Embryonic facial prominence (tissue), 1 donor: Measurements from ENCODE around the gene ABTB2.

Experiments used
- DNase-seq: peaks from one replicate; pipeline ENCODE4 v3.0.0-alpha.2; 2016; ENCODE audit errors: extremely low spot score

The ABTB2 gene

GRCh38 chr11:34360046-34360445, 2.2 kb upstream of the ABTB2 start:
- no peak for DNase-seq

GRCh38 chr11:34359548-34359891, 1.7 kb upstream of the ABTB2 start:
- no peak for DNase-seq

- DNase-seq = peak; percentile 61
Measured at GRCh38 chr11:34358728-34359547, 1.1 kb upstream of the ABTB2 start.

- DNase-seq = no peak
Measured at GRCh38 chr11:34358258-34358727, 483 bp upstream of the ABTB2 start.

DNA sequence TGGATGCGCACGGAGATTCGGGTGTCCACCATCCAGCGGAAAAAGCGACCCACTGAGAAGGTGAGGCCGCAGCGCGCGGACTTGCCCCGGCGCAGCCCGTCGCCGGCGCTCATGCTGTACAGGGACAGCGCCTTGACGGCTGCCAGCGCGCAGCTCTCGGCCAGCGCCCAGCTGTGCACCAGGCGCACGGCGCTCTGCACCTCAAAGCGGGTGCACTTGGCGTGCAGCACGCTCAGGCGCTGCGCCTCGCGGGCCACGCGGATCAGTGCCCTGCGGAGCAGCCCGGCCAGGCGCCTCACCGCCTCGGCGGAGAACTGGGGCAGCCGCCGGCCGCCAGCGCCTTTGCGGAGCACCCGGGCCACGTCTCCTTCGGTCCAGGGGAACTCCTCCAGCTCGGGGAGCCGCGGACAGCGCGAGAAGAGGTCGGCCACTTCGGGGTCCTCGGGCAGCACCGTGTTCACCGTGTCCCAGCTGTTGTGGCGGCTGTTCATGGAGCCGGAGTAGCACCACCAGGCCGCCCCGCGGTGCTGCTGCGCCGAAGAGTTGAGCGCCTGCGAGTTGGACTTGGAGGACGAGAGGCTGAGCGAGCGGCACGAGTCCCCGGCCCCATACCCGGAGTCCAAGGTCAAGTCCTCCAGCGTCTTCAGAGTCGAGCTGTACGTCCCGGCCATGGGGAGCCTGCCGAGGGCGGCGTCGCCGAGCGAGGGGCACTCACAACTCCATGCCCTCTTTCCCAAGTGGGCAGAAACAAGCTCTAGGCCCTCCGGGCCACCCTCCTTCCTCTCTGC, 703 bp downstream of the ABTB2 start:
- DNase-seq = no peak

- DNase-seq = no peak
Measured at GRCh38 chr11:34356576-34356912, 1.3 kb downstream of the ABTB2 start.

- no peak for DNase-seq
Measured at GRCh38 chr11:34356130-34356529, 1.7 kb downstream of the ABTB2 start.

GRCh38 chr11:34355726-34356125, 2.1 kb downstream of the ABTB2 start:
- DNase-seq = no peak

- no peak for DNase-seq
Measured at GRCh38 chr11:34354782-34355181, 3.0 kb downstream of the ABTB2 start.

GRCh38 chr11:34353881-34354280, 3.9 kb downstream of the ABTB2 start:
- DNase-seq = no peak

GRCh38 chr11:34351687-34352469, 5.9 kb downstream of the ABTB2 start:
- no peak for DNase-seq

GRCh38 chr11:34351051-34351450, 6.8 kb downstream of the ABTB2 start:
- DNase-seq = no peak

DNA sequence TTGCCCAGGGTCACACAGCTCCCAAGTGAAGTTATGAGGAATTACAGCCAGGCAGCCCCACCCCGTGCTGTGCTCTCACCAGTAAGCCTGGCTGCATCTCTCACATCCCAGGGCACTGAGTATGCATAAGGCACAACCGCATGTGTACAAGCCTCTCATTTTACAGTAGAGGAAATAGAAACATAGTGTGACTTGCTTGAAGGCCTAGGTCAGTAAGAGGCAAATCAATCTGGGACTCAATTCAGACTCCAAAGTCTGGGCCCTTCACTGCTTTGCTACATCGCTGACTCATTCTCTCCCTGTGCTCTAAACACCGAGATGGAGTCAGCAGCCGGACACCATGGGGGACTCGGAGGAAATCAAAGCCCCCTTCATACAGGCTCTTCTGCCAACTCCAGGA, 7.9 kb downstream of the ABTB2 start:
- DNase-seq = no peak

DNA sequence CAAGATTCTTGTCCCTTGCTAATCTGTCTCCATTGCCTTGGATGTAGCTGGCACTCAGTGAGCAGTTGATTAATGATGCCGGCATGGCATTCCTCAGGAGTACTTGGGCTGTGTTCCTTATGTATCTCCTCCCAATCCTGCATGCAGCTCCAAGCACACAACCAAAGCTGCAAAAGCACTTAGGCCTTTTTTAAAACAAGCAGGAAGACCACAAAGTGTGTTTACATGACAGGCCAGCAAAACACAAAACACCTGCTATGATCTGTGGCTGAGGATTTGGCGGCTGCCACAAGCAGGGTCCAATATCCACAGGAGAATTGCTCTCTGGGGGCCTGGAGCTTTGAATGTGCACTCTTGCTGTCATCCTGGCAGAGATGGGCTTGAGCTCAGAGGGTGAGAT, 8.9 kb downstream of the ABTB2 start:
- no peak for DNase-seq

DNA sequence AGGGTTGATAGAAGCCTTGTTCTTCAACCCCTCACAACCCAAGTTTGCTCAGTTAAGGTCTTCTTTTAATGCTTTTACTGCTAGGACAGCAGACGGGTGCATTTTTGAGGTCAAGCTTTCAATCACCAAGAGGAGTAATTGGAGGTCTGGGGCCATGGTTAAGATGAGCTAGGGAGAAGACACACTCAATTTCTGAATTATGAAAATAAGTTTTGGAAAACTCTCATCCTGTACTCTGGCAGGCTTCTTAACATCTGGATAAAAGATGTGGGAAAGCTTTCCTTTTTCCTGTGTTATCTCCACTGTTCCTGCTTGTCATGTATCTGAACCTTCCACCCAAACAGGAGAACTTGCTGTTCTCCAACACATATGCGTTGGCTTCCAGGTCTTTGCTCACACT, 9.7 kb downstream of the ABTB2 start:
- no peak for DNase-seq

DNA sequence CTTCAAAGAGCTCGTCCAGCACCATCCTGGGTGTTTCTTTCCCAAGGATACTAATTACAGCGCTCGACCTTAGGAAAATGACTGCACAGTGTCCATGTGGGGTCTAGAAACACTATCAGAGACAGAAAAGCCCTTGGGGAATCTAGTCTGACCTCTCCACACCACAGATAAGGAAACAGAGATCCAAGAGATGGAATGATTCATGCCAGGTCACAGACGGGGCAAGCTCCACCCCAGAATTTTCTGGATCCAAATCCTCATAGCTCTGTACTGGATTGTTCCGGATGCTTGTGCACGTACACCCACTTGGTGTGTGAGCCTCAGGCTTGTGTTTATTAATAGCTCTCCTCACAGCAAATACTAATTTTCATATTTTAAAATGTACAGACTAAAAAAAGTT, 11.3 kb downstream of the ABTB2 start:
- no peak for DNase-seq

- DNase-seq = no peak
Measured at GRCh38 chr11:34345991-34346480, 11.8 kb downstream of the ABTB2 start.

- no peak for DNase-seq
Measured at GRCh38 chr11:34345540-34345876, 12.3 kb downstream of the ABTB2 start.

DNA sequence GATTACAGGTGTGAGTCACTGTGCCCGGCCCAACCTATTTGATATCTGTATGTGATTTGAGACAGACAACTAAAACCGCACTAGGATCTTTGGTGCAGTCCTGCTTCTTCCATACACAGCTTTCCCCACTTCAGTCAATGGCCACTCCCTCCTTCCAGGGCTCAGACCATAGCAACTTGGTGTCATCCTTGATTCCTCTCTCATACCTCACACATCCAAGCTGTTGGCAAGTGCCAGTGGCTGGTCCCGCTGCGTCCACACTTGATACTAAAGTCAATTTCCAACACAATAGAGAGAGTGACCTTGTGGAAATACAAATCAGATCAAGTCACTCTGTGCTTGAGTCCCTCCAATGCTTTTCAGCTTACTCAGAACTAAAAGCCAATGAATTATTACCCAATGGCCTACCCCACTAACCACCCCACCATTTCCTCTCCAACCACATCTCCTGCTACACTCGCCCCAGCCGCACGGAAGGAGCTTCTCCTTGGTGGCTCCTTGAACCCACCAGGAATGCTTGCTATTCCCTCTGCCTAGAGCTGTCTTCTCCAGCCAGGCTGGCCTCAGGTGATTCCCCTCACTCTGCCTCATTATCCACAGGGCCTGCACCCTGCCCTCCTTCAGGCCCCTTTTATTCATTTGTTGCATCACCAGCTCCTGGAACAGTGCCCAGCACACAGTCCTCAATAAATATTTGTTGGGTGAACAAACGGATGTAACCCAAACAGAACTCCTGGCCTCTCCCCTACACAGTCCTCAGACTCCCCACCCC, 12.9 kb downstream of the ABTB2 start:
- DNase-seq = no peak

DNA sequence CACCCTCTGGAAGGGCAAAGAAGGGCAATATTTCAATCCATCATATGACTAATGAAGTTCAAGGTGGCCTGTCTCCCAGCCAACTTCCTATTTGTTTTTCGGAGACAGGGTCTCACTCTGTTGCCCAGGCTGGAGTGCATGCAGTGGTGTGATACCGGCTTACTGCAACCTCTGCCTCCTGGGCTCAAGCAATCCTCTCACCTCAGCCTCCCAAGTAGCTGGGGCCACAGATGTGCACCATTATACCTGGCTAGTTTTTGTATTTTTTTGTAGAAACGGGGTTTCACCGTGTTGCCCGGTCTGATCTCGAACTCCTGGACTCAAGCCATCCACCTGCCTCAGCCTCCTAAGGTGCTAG, 13.4 kb downstream of the ABTB2 start:
- DNase-seq = no peak

DNA sequence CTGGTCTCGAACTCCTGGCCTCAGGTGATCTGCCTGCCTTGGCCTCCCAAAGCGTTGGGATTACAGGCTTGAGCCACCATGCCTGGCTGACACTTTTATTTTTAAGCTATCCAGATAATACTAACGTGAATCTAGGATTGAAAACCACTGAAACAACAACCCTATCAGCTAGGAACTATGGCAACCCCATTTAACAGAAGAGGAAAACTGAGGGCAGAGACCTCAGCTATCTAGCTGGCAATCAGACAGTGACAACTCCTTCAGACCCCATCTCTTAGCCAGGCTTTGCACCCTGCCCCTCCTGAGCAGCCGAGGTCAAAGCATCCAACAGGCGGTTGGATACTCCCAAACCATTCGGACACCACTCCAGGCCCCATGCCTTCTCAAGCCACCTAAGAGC, 14.1 kb downstream of the ABTB2 start:
- DNase-seq = no peak

GRCh38 chr11:34343153-34343552, 14.7 kb downstream of the ABTB2 start:
- no peak for DNase-seq
